ENCODE data around the gene UFM1. TPM values are rescaled to one million over a fixed set of nuclear protein-coding genes. Genes with fewer than 3 reads are reported as not detected.
"Not testable (repeated sequence)": the region's sequence is repeated elsewhere in the genome, so short reads cannot be mapped to it uniquely, and the experiment has no call there.

Gene UFM1
- total and polyA plus RNA-seq, 2 of the 13 experiments (the other 11 are each of a cell fraction or from before 2014, with no cell fraction given), result 42.6 to 47.0 TPM

DNA sequence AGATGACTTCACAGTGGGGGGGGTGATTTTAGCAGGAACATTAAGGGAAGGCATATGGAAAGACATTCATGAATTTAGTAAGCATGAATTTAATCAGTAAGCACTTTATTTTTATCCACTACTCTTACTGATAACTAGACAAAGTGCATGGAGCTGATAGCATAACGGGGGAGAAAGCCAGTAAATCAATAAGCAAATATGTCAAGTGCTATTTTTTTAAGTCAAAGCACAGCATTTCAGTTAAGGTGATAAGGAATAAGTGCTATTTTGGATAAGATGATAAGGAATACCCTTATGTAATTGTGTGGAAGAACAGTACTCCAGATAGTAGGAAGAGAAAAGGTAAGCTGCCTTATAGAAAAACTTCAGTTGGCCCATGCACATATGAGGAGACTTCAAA lies 19.4 kb downstream of the UFM1 start (continued):
- TF ChIP-seq, protein P1, sequence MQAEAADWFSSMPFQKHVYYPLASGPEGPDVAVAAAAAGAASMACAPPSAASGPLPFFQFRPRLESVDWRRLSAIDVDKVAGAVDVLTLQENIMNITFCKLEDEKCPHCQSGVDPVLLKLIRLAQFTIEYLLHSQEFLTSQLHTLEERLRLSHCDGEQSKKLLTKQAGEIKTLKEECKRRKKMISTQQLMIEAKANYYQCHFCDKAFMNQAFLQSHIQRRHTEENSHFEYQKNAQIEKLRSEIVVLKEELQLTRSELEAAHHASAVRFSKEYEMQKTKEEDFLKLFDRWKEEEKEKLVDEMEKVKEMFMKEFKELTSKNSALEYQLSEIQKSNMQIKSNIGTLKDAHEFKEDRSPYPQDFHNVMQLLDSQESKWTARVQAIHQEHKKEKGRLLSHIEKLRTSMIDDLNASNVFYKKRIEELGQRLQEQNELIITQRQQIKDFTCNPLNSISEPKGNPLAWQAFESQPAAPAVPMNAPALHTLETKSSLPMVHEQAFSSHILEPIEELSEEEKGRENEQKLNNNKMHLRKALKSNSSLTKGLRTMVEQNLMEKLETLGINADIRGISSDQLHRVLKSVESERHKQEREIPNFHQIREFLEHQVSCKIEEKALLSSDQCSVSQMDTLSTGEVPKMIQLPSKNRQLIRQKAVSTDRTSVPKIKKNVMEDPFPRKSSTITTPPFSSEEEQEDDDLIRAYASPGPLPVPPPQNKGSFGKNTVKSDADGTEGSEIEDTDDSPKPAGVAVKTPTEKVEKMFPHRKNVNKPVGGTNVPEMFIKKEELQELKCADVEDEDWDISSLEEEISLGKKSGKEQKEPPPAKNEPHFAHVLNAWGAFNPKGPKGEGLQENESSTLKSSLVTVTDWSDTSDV (CRISPR knock-in tag; IDR thresholded peaks at IDR 0.05), result no peak
- TF ChIP-seq SUZ12 (IDR thresholded peaks at IDR 0.05; ENCODE audit: low read depth, low read length) (no peak), ZNF382 (CRISPR knock-in tag; IDR thresholded peaks at IDR 0.05; ENCODE audit: borderline replicate concordance) (no peak)

- not testable (repeated sequence) for FAIRE-seq
Observed at GRCh38 chr13:38370096-38370495, 20.4 kb downstream of the UFM1 start.

More at GRCh38 chr13:38370096-38370495, 20.4 kb downstream of the UFM1 start:
- H3K79me2 ChIP-seq (ENCODE audit: insufficient read depth, low read length); H3K36me3 ChIP-seq (replicated peaks in 1 of 2; ENCODE audit: control insufficient read depth in 1 of 2, insufficient read depth in 2 of 2, low read length in 2 of 2); H3K9me3 ChIP-seq (ENCODE audit: low read length); CTCF ChIA-PET (ENCODE audit: low intra/inter-chr PET ratio, low total read pairs); H4K20me1 ChIP-seq (ENCODE audit: insufficient read depth, low read length); H2AFZ ChIP-seq (ENCODE audit: low read length); H3K4me3 ChIP-seq (replicated peaks in 1 of 3; ENCODE audit: insufficient read depth in 1 of 3, low read depth in 2 of 3, low read length in 3 of 3); POLR2A ChIA-PET; ATAC-seq; intact Hi-C loops (cut with micrococcal nuclease; ENCODE audit: unreplicated experiment); H3K4me1 ChIP-seq (ENCODE audit: insufficient read depth, low read length); DNase-seq (ENCODE audit: low spot score); H3K27ac ChIP-seq (ENCODE audit: extremely low read length, insufficient read depth, low read length); H3K4me2 ChIP-seq (ENCODE audit: low read depth, low read length); in situ Hi-C loops (cut with HindIII; ENCODE audit: extremely low pct_ligation_motif_present, low pct_unique_long_range_greater_than_20kb); BruUV-seq (replicated peaks); H3K9ac ChIP-seq (ENCODE audit: insufficient read depth, low read depth, low read length); H3K27me3 ChIP-seq (ENCODE audit: control insufficient read depth in 1 of 2, insufficient read depth in 2 of 2, low read length in 2 of 2): not testable (repeated sequence)
- WGBS (ENCODE audit: low lambda C conversion rate), result 48% methylated on average over 3 of the region's 3 CpGs

All from HepG2 (cell line).